ENCODE data around the gene SH3PXD2A.

DNA sequence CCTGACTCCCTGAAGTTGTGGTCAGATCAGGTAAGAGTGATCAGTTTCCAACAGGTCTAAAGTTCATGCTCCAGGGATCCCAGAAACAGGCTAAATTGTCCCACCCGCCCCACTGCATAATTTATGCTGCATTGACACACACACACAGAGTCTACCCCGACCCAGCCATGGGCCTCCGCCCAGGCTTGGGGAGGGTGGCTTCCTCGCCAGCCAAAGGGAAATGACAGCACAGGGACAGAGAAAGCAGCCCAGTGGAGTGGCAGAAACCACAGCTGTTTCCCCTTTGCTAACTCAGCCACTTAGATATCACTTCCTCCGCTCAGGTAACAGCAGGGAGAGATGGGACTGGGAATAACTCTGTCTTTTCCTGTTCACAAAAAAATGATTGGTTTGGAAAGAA, 9.4 kb downstream of the SH3PXD2A start:
- TF ChIP-seq, protein P1, sequence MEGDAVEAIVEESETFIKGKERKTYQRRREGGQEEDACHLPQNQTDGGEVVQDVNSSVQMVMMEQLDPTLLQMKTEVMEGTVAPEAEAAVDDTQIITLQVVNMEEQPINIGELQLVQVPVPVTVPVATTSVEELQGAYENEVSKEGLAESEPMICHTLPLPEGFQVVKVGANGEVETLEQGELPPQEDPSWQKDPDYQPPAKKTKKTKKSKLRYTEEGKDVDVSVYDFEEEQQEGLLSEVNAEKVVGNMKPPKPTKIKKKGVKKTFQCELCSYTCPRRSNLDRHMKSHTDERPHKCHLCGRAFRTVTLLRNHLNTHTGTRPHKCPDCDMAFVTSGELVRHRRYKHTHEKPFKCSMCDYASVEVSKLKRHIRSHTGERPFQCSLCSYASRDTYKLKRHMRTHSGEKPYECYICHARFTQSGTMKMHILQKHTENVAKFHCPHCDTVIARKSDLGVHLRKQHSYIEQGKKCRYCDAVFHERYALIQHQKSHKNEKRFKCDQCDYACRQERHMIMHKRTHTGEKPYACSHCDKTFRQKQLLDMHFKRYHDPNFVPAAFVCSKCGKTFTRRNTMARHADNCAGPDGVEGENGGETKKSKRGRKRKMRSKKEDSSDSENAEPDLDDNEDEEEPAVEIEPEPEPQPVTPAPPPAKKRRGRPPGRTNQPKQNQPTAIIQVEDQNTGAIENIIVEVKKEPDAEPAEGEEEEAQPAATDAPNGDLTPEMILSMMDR (IDR thresholded peaks at IDR 0.05), result no peak
- TF ChIP-seq EP300 (IDR thresholded peaks at IDR 0.05), result peak; percentile 17 to 27
- TF ChIP-seq POLR2A (IDR thresholded peaks at IDR 0.05), result no peak
